COR-L47 (cell line): Measurements from ENCODE around the gene MIEN1.
"Not testable (repeated sequence)": the region's sequence is repeated elsewhere in the genome, so short reads cannot be mapped to it uniquely, and the experiment has no call there.

Experiments used
- DNase-seq: peaks from one replicate; lab custom pipeline; 2025; lab: John Stamatoyannopoulos, UW

Gene MIEN1

GRCh38 chr17:39730095-39730921 lies at the start of gene MIEN1:
Gene MIEN1, minus strand, starts transcription at chr17:39730532. Its CDS starts 37 bp downstream, at chr17:39730495.
- peak; percentile 79 for DNase-seq

GRCh38 chr17:39777534-39778365 lies 47.4 kb upstream of the MIEN1 start:
- no peak for DNase-seq

GRCh38 chr17:39776252-39776651 lies 45.9 kb upstream of the MIEN1 start:
- DNase-seq, result no peak

- DNase-seq, result no peak
These were observed 44.7 kb upstream of the MIEN1 start for GRCh38 chr17:39775031-39775430.

GRCh38 chr17:39774047-39774446 lies 43.7 kb upstream of the MIEN1 start:
- no peak for DNase-seq

GRCh38 chr17:39772987-39773934 lies 42.9 kb upstream of the MIEN1 start:
- DNase-seq, result no peak

GRCh38 chr17:39772415-39772814 lies 42.1 kb upstream of the MIEN1 start:
- DNase-seq, result no peak

GRCh38 chr17:39769974-39770587 lies 39.7 kb upstream of the MIEN1 start:
- peak; percentile 73 for DNase-seq

GRCh38 chr17:39767147-39767546 lies 36.8 kb upstream of the MIEN1 start:
- DNase-seq, result no peak

GRCh38 chr17:39765766-39766165 lies 35.4 kb upstream of the MIEN1 start:
- DNase-seq, result no peak

- DNase-seq, result no peak
These were observed 34.8 kb upstream of the MIEN1 start for GRCh38 chr17:39765175-39765574.

GRCh38 chr17:39764171-39764570 lies 33.8 kb upstream of the MIEN1 start:
- DNase-seq, result not testable (repeated sequence)

- DNase-seq, result no peak
These were observed 32.9 kb upstream of the MIEN1 start for GRCh38 chr17:39763051-39763820.

GRCh38 chr17:39761861-39762496 lies 31.6 kb upstream of the MIEN1 start:
- DNase-seq, result no peak

- no peak for DNase-seq
These were observed 28.9 kb upstream of the MIEN1 start for GRCh38 chr17:39759204-39759603.

GRCh38 chr17:39757931-39758873 lies 27.9 kb upstream of the MIEN1 start:
- no peak for DNase-seq

- DNase-seq, result no peak
These were observed 26.9 kb upstream of the MIEN1 start for GRCh38 chr17:39757176-39757662.

- DNase-seq, result no peak
These were observed 26.2 kb upstream of the MIEN1 start for GRCh38 chr17:39756380-39757079.
